Activated T-helper 1 cell treated with anti-CD3 and anti-CD28 coated beads, Interleukin-2, amount 50 U/mL, for 16 hours (primary cell): ENCODE data around the gene HK2.
"Not testable (repeated sequence)": the region's sequence is repeated elsewhere in the genome, so short reads cannot be mapped to it uniquely, and the experiment has no call there.

Source experiments
- DNase-seq, 2 donors: peaks; one replicate each; pipeline ENCODE4 v3.0.0-alpha.2; 2020; ENCODE audit warnings: low read depth in 1 of 2, low spot score in 1 of 2

The HK2 gene

GRCh38 chr2:74833418-74834233, at the start of gene HK2:
TSS of gene HK2 (plus strand) at chr2:74834127. CDS start at chr2:74834581, 454 bp downstream.
- peak; percentile 45 to 75 for DNase-seq

DNA sequence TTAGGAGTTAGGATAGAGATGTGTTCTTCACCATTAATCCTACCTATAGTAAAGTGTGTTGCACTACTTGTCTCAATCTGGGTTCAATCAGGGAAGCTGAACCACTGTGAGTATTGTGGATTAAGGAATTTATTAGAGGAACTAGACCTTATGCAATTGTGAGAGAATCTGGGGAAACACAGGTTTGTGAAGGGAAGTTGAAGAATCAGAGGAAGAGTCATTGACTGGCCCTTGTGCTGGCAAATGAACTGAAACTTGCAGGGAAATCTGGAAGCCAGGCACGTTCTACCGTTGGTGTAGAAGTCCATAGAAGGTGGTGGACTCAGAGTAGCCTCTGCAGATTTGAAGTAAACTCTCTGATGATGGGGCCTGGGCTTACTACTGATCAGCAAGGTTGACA, 44.7 kb upstream of the HK2 start:
- DNase-seq = no peak

DNA sequence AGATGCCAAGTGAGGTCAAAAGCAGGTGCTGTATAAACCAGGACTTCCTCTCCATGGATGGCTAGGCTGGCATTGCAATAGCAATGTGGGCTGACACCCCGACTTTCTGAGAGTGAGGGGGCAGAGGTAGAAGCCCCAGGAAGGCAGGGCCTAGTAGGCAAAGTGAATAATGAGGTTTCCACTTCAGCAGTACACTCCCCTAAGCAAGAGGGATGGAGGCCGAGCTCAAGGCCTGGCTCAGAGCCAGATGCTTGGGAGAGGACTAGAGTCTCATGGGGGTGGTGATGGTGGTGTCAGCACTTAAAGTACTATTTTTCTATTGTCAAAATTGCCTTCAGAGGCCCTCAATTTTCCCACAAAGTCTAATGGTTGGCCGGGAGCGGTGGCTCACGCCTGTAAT, 41.6 kb upstream of the HK2 start:
- DNase-seq = no peak

GRCh38 chr2:74794878-74795277, 39.0 kb upstream of the HK2 start:
- not testable (repeated sequence) for DNase-seq

GRCh38 chr2:74806355-74806839, 27.5 kb upstream of the HK2 start:
- no peak for DNase-seq

DNA sequence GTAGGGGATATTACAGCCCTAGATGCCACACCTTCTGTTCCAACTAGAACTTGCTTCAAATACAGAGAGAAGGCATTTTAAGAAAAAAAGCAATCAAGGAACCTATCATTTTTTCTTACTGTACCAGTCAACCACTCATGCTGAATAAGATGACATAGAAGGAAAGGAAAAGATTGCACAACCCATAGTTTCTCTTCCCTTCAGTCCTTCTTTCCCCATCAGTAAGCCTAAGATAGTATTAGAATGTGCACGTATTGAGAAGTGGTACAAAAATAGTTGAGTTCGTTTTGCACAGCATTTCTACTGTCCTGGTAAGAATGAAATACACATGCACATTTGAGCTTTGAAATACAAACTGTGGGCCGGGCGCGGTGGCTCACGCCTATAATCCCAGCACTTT, 27.0 kb upstream of the HK2 start:
- no peak for DNase-seq

- DNase-seq = no peak
Observed at GRCh38 chr2:74812787-74813590, 20.9 kb upstream of the HK2 start.

- DNase-seq = no peak
Observed at GRCh38 chr2:74814102-74814501, 19.8 kb upstream of the HK2 start.

DNA sequence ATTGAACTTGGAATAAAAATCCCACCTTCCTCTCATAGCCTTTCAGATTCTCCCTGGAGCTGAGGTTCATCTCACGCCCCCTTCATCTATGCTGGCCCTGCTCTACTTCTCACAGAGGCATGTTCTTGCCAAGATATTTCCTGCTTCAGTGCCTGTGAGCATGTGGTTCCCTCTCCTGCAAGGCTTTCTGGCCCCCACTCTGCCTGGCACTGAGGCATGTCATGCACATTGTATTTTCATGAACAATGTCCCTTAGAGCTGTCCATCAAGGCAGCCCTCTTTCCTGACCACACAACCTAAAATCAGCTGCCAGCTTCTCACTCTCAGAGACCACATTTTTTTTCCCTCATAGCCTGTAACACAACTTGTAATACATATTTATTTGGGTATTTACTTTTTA, 18.0 kb upstream of the HK2 start:
- DNase-seq = no peak

- DNase-seq = no peak
Observed at GRCh38 chr2:74816540-74817303, 17.2 kb upstream of the HK2 start.

- DNase-seq = no peak
Observed at GRCh38 chr2:74817304-74817675, 16.6 kb upstream of the HK2 start.

GRCh38 chr2:74819702-74820101, 14.2 kb upstream of the HK2 start:
- DNase-seq = no peak

DNA sequence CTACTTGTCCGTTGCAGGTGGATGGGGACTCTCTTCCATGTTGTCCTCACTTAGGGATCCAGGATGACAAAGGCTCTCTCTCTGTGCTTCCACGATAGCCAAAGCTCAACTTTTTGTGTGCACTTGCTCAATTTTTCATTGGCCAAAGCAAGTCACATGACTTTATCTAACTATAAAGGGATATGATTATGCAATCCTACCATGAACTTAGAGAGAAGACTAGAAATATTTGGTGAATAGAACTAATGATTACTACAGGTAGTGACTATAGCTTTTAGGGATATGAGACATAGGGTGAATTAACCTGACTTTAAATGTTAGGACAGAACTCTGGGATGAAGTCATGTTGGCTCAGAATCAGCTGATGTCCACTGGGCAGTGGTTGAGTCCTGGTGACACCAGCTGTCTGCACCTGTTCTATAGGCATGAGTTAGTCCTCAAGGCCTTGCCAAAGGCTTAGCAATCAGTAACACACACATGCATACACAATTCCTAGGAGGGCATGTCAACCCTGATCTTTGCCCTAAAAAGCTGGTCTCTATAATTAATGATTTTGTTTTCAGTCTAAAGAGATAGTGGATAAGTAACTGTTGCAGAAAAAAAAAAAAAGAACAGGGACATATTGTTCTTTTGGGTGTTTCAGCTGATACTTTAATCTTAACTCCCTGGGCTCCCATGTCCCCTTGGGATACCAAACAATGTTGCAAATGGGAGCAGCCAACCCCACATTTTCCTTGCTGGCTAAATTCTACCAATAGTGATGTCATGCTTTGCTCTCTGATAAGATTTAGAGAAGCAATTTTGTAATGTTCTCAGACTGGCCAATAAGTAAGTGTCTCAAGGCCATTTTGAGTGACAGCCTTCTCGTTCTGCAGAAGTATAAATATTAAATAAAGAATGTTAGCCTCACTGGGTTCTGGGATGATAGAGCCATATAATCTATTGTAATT, 12.5 kb upstream of the HK2 start:
- DNase-seq = no peak

- DNase-seq = no peak
Observed at GRCh38 chr2:74822771-74823566, 11.0 kb upstream of the HK2 start.

GRCh38 chr2:74824679-74825078, 9.2 kb upstream of the HK2 start:
- no peak for DNase-seq

DNA sequence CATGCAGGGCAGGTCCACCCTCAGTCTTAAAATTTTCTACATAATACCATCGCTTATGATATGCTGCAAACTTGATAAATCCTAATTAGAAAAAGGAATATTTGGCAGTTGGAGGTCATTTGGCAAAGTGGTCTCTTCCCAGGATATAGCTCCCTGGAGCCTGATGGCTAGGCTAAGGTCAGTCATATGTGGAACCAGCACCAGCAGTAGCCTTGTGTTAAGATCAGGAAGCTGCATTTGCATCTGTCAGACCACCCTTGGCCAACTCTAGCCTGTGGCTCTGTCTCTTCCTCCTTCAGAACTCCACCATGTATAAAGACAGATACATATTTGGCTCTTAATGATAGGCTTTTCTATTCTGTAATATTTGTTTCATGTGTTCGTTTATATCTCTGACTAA, 5.4 kb upstream of the HK2 start:
- DNase-seq = no peak

- DNase-seq = no peak
Observed at GRCh38 chr2:74831693-74832530, 2.0 kb upstream of the HK2 start.

DNA sequence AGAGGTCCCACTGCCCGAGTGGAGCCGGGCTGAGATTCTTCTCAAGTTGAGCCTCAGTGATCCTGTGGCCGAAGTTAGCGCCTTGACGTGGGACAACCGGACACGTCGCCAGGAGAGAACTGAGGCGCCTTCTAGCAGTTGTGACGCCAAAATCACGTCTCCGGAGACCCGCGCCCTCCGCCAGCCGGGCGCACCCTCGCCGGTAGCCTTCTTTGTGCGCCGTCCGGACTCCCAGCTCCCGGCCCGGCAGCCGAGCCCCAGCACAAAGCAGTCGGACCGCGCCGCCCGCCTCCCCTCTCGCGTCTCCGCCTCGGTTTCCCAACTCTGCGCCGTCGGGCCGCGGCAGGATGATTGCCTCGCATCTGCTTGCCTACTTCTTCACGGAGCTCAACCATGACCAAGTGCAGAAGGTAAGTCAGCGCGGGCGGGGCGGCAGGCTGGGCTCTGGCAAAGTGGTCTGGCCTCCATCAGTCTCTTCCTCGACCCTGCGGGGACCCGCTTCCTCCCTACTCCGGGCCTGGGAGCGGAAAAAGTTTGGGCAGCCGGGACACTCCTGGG, 386 bp downstream of the HK2 start:
- peak in 1 of 2 donors; percentile 11 for DNase-seq
